SJSA1 (cell line): ENCODE data around the gene FARSA. TPM values are rescaled to one million over a fixed set of nuclear protein-coding genes. Genes with fewer than 3 reads are reported as not detected.
"Not testable (repeated sequence)": the region's sequence is repeated elsewhere in the genome, so short reads cannot be mapped to it uniquely, and the experiment has no call there.

Experiments
- DNase-seq, 2 experiments: peaks; one replicate each; pipeline ENCODE4 v3.0.0-alpha.2; 2015 to 2020; ENCODE audit warnings: low spot score in 2 of 2, low read depth in 1 of 2
- H3K27ac ChIP-seq: fragments of 250-450 bp; sonication (Bioruptor Pico); 2 replicates; pipeline ENCODE4 v1.5.1; 2020; ENCODE audit warnings: mild to moderate bottlenecking, moderate library complexity
- H3K27me3 ChIP-seq: fragments of 250-450 bp; sonication (Bioruptor Pico); replicated peaks from 2 replicates; pipeline ENCODE4 v1.5.1; 2020; ENCODE audit warnings: mild to moderate bottlenecking, moderate library complexity
- H3K36me3 ChIP-seq: fragments of 250-450 bp; sonication (Bioruptor Pico); 2 replicates; pipeline ENCODE4 v1.5.1; 2020; ENCODE audit warnings: mild to moderate bottlenecking
- H3K4me1 ChIP-seq: fragments of 250-450 bp; sonication (Bioruptor Pico); replicated peaks from 2 replicates; pipeline ENCODE4 v1.6.1; 2021; ENCODE audit warnings: mild to moderate bottlenecking
- H3K4me3 ChIP-seq: fragments of 250-450 bp; sonication (Bioruptor Pico); 2 replicates; pipeline ENCODE4 v1.5.1; 2020; ENCODE audit warnings: mild to moderate bottlenecking
- H3K9me3 ChIP-seq: fragments of 250-450 bp; sonication (Bioruptor Pico); replicated peaks from 2 replicates; pipeline ENCODE4 v1.5.1; 2020; ENCODE audit warnings: mild to moderate bottlenecking
- total RNA-seq: library from RNA; depleted of rRNA; stranded (reverse); fragments of >200 nt; shearing (Covaris generic); gene quantifications from 2 replicates; pipeline ENCODE4 v1.2.3, GENCODE V29; 2014

FARSA gene
- total RNA-seq, 1 experiment from 2014 or later, result 48.3 TPM

GRCh38 chr19:12965017-12965811, 31.7 kb upstream of the FARSA start:
- no peaks in the 10 kb centered on the region for H3K36me3 ChIP-seq

DNA sequence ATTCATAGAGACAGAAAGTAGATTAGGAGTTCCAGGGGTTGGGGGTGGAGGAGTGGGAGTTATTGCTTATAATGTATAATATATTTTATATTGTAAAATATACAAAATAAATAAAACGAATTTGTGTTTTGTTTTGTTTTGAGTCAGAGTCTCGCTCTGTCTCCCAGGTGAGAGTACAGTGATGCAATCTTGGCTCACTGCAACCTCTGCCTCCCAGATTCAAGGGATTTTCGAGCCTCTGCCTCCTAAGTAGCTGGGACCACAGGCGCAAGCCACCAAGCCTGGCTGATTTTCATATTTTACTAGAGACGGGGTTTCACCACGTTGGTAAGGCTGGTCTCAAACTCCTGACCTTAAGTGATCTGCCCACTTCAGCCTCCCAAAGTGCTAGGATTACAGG, 26.0 kb upstream of the FARSA start:
- Histone ChIP-seq H3K27me3 (no peaks in the 10 kb centered on the region), H3K36me3 (peaks cover 24% of the 10 kb centered on the region), H3K4me1 (peaks cover 10% of the 10 kb centered on the region), H3K4me3 (no peak overlapping the region), H3K27ac (no peak overlapping the region), H3K9me3 (no peaks in the 10 kb centered on the region)
- DNase-seq, result no peak

More at GRCh38 chr19:12965017-12965811, 31.7 kb upstream of the FARSA start:
- peak; percentile 82 to 87 for DNase-seq
- Histone ChIP-seq H3K27me3 (no peaks in the 10 kb centered on the region), H3K27ac (no peak overlapping the region), H3K4me3 (peak overlapping the region; percentile 24), H3K9me3 (no peaks in the 10 kb centered on the region), H3K4me1 (peaks cover 7% of the 10 kb centered on the region)

GRCh38 chr19:12957389-12957952, 24.0 kb upstream of the FARSA start:
- H3K4me3 ChIP-seq, result peak overlapping the region; percentile 96
- peaks cover 45% of the 10 kb centered on the region for H3K36me3 ChIP-seq
- H3K9me3 ChIP-seq, H3K27me3 ChIP-seq, DNase-seq: not testable (repeated sequence)
- peak overlapping the region; percentile 78; the same call in 1 of the 2 replicates for H3K27ac ChIP-seq
- peaks cover 13% of the 10 kb centered on the region for H3K4me1 ChIP-seq

GRCh38 chr19:12956446-12957388, 23.2 kb upstream of the FARSA start, which contains the start of gene GADD45GIP1:
Gene GADD45GIP1 (minus strand): TSS chr19:12957223. CDS start chr19:12957212, 11 bp downstream.
- DNase-seq, result peak; percentile 81 to 85
- H3K4me1 ChIP-seq, result peaks cover 15% of the 10 kb centered on the region
- no peaks in the 10 kb centered on the region for H3K27me3 ChIP-seq
- peaks cover 52% of the 10 kb centered on the region for H3K36me3 ChIP-seq
- no peaks in the 10 kb centered on the region for H3K9me3 ChIP-seq
- H3K4me3 ChIP-seq, result peak within 1 kb of the TSS; percentile 96
- peak within 1 kb of the TSS; percentile 78 for H3K27ac ChIP-seq

GRCh38 chr19:12955996-12956395, 22.5 kb upstream of the FARSA start:
- no peaks in the 10 kb centered on the region for H3K9me3 ChIP-seq
- DNase-seq, result no peak
- H3K27me3 ChIP-seq, result no peaks in the 10 kb centered on the region
- peak overlapping the region; percentile 96 for H3K4me3 ChIP-seq
- no peak overlapping the region for H3K27ac ChIP-seq
- peaks cover 15% of the 10 kb centered on the region for H3K4me1 ChIP-seq
- H3K36me3 ChIP-seq, result peaks cover 59% of the 10 kb centered on the region

GRCh38 chr19:12955575-12955974, 22.1 kb upstream of the FARSA start:
- H3K9me3 ChIP-seq, H3K4me3 ChIP-seq, H3K27ac ChIP-seq, H3K27me3 ChIP-seq, DNase-seq: not testable (repeated sequence)
- H3K4me1 ChIP-seq, result peaks cover 15% of the 10 kb centered on the region
- peaks cover 63% of the 10 kb centered on the region for H3K36me3 ChIP-seq

DNA sequence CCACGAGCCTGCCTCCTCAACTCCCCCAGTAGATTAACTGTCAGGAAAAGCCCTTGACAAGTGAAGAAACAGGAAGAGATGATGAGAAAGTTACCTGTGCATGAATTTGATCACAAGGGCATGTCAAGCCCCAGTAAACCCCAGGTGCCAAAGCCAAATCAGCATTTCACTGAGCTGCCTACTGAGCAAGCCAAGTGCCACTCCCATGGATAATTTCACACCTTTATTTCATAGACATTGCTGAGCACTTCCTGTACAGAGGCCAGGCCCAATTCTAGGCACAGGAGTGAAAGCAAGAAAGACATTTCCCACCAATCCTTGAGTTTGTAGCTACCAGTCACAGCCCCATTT, 21.1 kb upstream of the FARSA start:
- Histone ChIP-seq H3K27me3 (no peaks in the 10 kb centered on the region), H3K4me3 (no peak overlapping the region), H3K4me1 (peaks cover 15% of the 10 kb centered on the region), H3K9me3 (no peaks in the 10 kb centered on the region), H3K36me3 (peaks cover 73% of the 10 kb centered on the region), H3K27ac (no peak overlapping the region)
- DNase-seq, result no peak

- DNase-seq, result no peak
- peaks cover 79% of the 10 kb centered on the region for H3K36me3 ChIP-seq
- H3K4me1 ChIP-seq, result peaks cover 15% of the 10 kb centered on the region
- H3K27ac ChIP-seq, result no peak overlapping the region
- no peaks in the 10 kb centered on the region for H3K9me3 ChIP-seq
- no peaks in the 10 kb centered on the region for H3K27me3 ChIP-seq
- no peak overlapping the region for H3K4me3 ChIP-seq
These were observed 20.5 kb upstream of the FARSA start for GRCh38 chr19:12953799-12954611.

DNA sequence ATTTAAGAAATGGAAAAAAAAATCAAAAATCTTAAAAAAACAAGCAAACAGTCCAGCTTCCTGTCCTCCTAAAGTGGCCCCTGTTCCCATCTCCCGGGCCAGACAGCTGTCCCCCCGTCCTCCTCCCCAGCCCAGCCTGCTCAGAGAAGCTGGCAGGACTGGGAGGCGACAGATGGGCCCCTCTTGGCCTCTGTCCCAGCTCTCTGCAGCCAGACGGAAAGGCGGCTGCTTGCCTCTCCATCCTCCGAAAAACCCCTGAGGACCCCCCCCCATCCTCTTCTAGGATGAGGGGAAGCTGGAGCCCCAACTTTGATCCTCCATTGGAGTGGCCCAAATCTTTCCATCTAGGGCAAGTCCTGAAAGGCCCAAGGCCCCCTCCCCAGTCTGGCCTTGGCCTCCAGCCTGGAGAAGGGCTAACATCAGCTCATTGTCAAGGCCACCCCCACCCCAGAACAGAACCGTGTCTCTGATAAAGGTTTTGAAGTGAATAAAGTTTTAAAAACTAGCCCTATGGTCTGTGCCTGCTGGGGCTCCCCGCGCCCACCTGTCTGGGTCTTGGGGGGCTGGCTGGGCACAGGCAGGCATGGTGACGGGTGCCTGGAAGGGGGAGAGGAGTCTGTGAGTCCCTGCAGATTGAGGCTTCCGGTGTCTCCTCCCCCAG, 19.8 kb upstream of the FARSA start:
- no peak for DNase-seq
- Histone ChIP-seq H3K4me1 (peaks cover 15% of the 10 kb centered on the region), H3K36me3 (peaks cover 87% of the 10 kb centered on the region), H3K4me3 (no peak overlapping the region), H3K27me3 (no peaks in the 10 kb centered on the region), H3K27ac (peak overlapping the region; percentile 46; the same call in 1 of the 2 replicates), H3K9me3 (no peaks in the 10 kb centered on the region)

DNA sequence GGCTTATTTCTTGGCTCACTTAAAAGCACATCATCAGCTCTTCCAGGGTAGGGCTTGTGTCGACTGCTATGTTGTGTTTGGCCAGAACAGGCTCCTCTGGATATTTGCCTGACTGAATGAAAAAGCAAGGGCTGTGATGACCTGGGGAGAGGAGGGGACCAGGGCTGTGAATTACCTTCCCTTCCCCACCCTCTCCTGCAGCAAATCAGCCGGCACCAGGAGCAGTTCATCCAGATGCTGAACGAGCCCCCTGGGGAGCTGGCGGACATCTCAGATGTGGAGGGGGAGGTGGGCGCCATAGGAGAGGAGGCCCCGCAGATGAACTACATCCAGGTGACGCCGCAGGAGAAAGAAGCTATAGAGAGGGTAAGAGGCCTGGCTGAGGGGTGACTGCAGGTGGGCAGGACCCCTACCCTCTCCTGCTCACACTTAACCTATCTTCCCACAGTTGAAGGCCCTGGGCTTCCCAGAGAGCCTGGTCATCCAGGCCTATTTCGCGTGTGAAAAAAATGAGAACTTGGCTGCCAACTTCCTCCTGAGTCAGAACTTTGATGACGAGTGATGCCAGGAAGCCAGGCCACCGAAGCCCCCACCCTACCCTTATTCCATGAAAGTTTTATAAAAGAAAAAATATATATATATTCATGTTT, 19.1 kb upstream of the FARSA start:
- DNase-seq, result no peak
- Histone ChIP-seq H3K36me3 (peaks cover 93% of the 10 kb centered on the region), H3K27ac (peak overlapping the region; percentile 46; the same call in 1 of the 2 replicates), H3K4me3 (no peak overlapping the region), H3K27me3 (no peaks in the 10 kb centered on the region), H3K4me1 (peaks cover 15% of the 10 kb centered on the region), H3K9me3 (no peaks in the 10 kb centered on the region)

- not testable (repeated sequence) for H3K4me3 ChIP-seq, H3K9me3 ChIP-seq, DNase-seq, H3K27me3 ChIP-seq
- H3K27ac ChIP-seq, result 0 out of 2 replicates have a peak overlapping the region, but pooled peaks have one; percentile 46
- peaks cover 17% of the 10 kb centered on the region for H3K4me1 ChIP-seq
- peaks cover 98% of the 10 kb centered on the region for H3K36me3 ChIP-seq
These were observed 18.5 kb upstream of the FARSA start for GRCh38 chr19:12952050-12952449.
